ENCODE results near the gene C1orf53. TPM values are rescaled to one million over a fixed set of nuclear protein-coding genes. Genes with fewer than 3 reads are reported as not detected.
"Not testable (repeated sequence)": the region's sequence is repeated elsewhere in the genome, so short reads cannot be mapped to it uniquely, and the experiment has no call there.

Gene C1orf53
- total RNA-seq: 6.4 TPM

DNA sequence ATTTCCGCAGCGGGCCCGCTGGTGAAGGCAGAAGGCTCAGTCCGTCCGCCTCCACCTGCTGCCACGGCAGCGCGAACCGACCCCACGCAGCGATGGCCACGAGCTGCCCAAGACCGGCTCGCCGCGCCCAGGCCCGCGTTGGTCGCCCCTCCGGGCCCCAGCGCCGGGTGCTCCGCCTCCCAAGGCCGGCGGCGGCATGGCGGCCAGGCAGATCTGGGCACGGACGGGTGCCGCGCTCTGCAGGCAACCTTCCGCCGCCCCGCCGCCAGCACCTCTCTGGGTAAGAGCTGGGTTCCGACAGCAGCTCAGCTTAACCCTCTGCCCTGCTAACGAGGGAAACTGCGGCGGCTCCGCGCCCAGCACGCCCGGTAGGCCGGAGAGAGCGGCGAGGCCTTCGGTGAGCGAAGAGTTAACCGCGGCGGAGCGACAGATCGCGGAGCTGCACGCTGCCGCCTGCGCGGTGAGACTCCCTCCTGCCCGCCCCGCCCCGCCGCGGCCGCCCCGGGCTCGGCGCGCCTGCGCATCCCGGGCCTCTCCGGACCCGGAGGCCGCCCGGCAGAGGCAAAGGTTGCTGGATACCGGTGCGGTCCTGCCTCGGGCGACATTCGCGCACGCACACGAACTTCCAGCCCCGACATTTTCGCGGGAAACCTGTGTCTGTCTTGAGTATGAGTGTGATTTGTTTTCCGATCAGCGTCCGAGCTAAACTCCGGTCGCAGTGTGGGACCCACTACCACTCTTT, at the start of gene C1orf53:
Gene C1orf53, plus strand, starts transcription at position 177 of the 742 bp plus-strand sequence. Its CDS starts 20 bp downstream, at position 197.
- DNase-seq (ENCODE audit: low spot score): peak; percentile 84

DNA sequence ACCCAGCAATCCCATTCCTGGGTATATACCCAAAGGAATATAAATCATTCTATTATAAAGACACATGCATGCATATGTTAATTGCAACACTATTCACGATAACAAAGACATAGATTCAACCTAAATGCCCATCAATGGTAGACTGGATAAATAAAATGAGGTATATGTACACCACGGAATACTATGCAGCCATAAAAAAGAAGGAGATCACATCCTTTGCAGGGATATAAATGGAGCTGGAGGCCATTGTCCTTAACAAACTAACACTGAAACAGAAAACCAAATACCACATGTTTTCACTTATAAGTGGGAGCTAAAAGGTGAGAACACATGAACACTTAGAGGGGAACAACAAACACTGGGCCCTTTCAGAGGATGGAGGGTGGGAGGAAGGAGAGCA, 46.7 kb upstream of the C1orf53 start:
- DNase-seq (ENCODE audit: low spot score): not testable (repeated sequence)

DNA sequence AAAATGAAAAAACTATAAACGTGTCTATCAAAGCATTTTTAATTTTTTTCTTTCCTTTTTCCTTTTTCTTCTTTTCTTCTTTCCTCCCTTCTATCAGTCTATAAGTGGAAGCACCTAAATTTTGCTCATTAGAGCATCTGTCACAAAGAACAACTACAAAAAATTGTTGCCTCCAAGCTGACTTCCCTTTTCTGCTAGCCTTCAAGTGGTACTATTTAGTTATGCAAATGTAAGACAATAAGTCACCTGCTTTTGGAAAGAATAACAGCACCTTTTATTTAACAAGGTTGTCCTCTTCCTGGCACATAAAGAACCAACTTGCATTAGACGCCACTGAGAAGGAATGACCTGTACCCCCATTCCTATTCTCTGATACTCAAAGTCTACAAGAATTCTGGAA, 45.0 kb upstream of the C1orf53 start:
- DNase-seq (ENCODE audit: low spot score): no peak

DNA sequence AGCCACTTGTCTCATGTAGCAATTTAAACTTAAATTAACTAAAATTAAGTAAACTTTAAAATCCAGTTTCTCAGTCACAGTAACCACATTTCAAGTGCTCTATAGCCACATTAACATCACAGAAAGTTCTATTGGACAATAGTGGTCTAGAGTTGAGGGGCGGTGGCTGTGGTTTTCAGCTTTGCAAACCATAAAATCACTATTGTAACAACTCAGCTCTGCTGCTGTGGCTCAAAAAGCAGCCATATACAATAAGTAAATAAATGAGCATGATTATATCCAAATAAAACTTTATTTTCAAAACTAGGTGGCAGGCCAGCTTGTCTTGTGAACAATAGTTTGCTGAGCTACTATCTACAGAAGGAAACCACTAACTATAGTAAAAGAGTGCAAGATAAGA, 43.4 kb upstream of the C1orf53 start:
- no peak for DNase-seq (ENCODE audit: low spot score)

DNA sequence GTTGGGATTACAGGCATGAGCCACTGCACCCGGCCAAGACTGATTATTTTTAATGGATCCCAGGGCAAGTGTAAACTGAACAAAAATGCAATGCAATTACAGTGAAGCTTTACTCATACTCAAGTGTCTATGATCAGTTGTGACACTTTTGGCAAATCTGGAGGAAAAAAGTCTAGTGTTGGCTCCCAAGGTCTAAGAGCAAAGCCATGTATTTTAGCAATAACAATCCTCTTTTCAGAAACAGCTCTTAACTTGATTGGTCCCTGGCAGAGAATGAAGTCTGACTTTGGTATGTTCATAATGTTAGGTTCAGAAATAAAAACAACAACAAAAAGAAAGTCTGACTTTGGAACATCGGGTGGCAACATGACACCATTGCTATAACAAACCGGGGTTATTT, 40.2 kb upstream of the C1orf53 start:
- no peak for DNase-seq (ENCODE audit: low spot score)

DNA sequence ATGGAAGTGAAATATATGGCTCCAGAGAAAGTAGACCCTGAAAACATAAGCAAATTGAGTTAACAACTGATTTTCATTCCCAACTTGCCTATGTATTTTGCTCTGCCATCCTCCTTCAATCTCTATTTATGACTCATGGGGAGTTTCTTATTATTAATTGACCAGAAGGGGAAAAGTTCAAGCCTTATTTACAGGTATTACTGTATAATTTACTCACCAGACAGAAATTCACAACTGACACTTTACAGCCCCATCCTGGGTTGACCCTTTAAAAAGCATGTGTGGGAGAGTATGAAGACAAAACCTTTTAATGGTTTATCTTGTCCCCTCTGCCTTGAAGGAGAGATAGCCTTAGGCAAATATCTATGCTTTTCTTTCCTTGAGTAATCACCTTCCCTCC, 39.8 kb upstream of the C1orf53 start:
- DNase-seq (ENCODE audit: low spot score): no peak

DNA sequence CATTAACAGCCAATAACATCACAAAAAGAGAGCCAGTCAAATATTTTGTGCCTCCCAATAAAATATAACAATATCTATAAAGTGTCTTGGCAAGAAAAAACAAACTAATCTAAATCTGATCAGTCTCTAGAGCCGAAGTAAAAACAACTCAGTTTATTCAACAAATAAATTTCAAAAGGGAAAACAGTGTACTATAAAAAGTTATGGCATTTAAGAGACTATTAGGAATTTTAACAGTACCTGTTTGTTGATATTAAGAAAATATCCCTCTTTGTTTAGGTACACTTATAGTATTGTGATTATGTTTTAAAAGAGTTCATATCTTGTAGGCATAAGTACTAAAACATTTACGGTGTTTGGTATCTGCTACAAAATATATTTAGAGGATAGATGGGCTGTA, 36.6 kb upstream of the C1orf53 start:
- DNase-seq (ENCODE audit: low spot score): no peak

DNA sequence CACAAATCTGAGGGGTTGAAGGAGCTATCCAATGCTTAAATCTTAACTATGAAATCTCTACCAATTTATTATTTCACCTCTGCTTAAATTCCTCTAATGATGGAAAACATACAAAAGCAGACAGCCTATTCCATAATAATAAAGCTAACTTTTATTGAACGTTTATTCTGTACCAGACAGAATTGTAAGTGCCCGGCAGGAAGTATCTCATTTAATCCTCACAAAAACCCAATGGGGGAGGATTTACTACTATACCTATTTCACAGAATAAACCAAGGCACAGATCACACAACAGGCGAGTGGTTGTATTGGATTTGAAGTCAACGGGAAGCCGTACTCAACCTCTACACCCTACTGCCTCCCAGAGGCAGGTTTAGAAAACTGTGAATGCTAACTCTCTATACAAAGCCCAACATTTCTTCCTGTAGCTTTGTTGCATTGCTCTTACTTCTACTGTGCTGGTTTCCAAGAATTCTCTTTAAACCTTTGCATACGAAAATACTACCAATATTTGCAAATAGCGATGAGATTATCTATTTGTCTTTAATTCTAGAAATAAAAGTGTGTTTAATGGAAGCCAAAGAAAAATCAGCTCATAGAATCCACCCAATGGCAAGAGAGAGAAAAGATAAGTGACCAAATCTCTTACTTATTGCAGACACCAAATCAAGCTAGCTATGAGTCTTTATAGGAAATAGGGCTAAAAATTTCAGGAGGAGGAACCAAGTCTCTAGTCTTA, 33.5 kb upstream of the C1orf53 start:
- DNase-seq (ENCODE audit: low spot score): peak; percentile 39

DNA sequence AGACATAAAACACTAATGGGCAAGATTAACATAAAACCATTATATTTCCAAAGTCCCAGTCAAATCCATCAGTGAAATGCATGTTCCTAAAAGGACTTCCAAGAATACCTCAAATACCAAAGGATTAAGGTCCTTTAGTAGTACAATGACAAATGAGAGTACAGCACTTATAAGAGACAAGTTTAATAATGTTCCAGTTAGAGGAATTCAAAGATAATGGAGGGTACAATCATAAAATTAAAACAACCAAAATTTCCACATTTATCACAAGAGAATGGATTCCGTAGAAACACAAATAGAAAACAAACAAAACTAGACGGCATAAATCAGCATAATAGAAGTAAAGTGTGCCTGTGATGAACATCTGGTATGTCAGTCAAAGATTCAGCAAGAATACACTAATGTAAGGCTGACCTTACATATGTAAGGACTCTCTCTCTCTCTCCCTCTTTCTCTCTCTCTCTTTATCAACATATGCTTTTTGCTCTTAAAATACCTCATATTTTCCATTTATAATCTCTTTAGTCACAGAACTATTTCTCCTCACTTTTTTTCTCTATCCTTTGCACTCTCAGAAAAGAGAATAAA, 32.8 kb upstream of the C1orf53 start:
- DNase-seq (ENCODE audit: low spot score): no peak

DNA sequence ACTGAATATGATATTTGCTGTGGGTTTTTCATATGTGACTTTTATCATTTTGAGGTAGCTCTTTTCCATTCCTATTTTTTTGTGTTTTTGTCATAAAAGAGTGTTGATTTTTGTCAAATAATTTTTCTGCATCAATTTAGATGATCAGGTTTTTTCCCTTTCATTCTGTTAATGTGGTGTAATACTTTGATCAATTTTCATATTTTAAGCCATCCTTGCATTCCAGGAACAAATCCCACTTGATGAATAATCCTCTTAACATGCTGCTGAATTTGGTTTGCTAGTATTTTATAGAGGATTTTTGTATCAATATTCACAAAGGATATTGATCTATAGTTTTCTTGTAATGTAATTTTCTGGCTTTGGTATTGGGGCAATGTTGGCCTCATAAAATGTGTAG, 25.5 kb upstream of the C1orf53 start:
- DNase-seq (ENCODE audit: low spot score): no peak

DNA sequence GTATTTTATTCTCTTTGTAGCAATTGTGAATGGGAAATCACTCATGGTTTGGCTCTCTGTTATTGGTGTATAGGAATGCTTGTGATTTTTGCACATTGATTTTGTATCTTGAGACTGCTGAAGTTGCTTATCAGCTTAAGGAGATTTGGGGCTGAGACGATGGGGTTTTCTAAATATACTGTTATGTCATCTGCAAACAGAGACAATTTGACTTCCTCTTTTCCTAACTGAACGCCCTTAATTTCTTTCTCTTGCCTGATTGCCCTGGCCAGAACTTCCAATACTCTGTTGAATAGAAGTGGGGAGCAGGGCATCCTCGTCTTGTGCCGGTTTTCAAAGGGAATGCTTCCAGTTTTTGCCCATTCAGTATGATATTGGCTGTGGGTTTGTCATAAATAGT, 22.0 kb upstream of the C1orf53 start:
- DNase-seq (ENCODE audit: low spot score): not testable (repeated sequence)

DNA sequence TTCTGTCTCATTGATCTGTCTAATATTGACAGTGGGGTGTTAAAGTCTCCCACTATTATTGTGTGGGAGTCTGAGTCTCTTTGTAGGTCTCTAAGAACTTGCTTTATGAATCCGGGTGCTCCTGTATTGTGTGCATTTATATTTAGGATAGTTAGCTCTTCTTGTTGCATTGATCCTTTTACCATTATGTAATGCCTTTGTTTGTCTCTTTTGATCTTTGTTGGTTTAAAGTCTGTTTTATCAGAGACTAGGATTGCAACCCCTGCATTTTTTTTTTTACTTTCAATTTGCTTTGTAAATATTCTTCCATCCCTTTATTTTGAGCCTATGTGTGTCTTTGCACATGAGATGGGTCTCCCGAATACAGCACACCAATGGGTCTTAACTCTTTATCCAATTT, 20.2 kb upstream of the C1orf53 start:
- DNase-seq (ENCODE audit: low spot score): not testable (repeated sequence)

DNA sequence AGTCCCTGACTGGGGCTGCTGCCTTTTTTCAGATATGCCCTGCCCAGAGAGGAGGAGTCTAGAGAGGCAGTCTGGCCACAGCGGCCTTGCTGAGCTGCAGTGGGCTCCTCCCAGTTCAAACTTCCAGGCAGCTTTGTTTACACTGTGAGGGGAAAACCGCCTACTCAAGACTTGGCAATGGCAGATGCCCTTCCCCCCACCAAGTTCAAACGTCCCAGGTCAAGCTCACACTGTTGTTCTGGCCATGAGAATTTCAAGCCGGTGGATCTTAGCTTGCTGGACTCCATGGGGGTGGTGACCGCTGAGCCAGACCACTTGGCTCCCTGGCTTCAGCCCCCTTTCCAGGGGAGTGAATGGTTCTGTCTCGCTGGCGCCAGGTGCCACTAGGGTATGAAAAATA, 18.3 kb upstream of the C1orf53 start:
- DNase-seq (ENCODE audit: low spot score): peak; percentile 51

DNA sequence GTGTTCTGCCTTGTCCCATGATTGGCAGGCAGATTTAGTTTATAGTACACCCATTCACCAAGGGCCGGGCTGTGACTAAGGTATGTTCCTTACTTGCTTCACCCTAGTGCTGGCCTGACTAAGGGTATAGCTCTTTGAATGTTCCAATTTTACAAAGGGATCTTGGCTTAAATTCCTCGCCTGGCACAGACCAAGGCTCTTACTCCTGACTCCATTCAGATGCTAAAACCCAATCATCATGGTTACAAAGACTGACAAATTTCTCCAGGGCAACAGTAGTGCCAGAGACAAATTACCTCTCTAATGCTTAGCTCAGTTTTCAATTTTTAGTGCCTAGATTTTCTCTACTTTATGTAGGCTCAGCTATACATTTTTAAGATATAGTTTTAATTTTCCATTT, 11.5 kb upstream of the C1orf53 start:
- no peak for DNase-seq (ENCODE audit: low spot score)

DNA sequence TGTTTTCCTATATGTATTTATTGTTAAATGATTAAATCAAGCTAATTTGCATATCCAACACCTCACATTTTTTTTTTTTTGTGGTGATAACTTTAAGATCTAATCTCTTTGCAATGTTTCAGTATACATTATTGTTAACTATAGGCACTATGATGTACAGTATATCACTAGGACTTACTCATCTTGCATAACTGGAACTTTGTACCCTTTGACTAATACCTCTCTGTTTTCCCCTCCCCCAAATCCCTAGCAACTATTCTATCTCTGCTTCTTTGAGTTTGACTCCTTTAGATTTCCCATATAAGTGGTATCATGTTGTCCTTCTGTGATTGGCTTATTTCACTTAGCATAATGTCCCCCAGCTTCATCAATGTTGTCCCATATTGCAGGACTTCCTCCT, 9.7 kb upstream of the C1orf53 start:
- DNase-seq (ENCODE audit: low spot score): no peak

DNA sequence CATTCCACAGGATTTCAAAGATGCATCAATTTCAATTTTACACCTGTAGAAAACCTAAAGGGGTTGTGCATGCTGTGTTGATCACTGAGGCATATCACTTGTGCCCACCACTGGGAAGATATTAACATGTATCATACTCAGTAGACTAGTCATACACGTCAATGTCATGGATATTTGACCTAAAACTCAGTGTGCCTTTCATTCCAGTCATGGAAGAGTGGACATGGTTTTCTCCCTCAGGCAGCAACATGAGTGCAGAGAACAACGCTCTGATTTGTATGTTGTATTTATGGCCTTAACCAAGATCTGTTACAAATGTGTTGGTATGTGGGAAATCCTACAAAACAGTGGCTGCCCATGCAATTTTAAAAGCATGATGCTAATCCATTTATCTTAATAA, 6.1 kb upstream of the C1orf53 start:
- DNase-seq (ENCODE audit: low spot score): no peak

DNA sequence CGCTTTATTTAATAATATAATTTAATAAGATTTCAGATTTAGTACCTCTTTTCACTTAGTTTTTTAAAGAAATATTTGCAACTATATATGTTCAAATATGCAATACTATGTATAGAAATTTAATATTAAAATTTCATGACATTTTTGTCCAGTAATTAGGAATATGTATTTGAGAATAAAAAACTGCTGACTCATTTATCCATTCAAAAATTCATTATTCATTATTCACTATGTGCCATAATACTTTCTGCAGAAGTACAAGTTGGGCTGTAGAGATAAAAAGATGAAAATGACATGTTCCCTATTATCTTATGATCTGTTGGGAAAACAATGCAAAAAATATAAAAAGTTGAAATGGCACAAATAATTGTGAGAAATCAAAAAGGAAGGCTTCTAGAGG, 3.4 kb upstream of the C1orf53 start:
- DNase-seq (ENCODE audit: low spot score): no peak

DNA sequence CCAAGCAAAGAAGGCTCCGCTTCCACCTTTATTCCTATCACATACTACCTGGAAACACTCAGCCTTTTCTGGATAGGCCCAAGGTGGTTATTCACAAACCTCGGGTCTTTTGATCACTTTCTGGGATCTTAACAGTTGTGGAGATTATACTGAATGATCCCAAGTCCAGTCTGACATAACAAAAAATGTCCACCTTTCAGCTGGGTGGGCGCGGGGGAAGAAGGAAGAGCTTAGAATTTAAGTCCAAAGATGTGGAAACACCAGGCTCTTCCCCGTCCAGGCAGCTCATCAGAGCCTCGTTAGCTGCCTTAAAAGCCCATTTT, 338 bp upstream of the C1orf53 start:
- DNase-seq (ENCODE audit: low spot score): no peak

DNA sequence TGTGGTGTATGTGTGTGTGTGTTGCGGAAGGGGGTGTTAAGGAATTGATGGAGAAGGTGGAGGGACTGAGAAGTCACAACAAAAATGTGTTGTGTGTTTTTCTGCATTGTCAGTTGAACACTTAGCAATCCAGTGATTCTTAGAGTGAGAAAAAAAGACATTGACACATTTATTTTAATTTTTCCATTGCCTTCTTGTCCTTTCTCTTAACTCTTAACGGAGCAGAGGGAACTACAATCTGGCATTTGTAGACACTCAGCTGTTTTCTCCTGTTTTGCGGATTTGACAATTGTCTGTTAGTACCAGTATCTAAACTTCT, 725 bp downstream of the C1orf53 start:
- no peak for DNase-seq (ENCODE audit: low spot score)

DNA sequence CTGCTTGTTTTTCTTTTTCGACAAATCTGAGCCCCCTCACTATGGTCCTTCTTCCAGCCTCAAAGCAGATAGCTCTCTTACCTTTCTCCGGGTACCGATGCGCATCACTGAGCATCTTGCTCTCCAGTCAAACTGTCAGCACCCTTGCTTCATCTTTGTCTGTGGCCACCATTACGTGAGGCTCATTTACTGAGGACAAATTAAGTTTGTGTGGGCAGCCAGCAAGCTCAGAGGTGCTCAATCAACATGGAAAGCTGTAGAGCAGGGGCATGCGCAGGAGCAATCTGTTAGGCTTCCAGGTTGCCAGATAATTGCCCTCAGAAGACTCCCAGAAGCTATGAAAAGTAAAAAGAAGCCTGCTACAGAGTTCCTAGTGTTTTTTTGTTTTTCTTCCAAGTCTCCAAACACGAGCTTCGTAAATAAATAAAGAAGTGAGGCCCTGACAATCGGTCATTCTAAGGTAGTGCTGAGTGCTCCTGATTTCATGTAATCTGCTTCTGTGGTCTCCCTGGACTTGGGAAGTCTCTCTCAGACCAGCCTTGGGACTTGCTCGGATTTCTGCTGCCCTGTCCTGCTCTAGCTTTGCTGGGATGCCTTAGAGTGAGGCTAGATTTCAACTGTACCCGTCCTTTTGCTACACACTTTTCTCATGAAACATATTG, 1.8 kb downstream of the C1orf53 start:
- no peak for DNase-seq (ENCODE audit: low spot score)

DNA sequence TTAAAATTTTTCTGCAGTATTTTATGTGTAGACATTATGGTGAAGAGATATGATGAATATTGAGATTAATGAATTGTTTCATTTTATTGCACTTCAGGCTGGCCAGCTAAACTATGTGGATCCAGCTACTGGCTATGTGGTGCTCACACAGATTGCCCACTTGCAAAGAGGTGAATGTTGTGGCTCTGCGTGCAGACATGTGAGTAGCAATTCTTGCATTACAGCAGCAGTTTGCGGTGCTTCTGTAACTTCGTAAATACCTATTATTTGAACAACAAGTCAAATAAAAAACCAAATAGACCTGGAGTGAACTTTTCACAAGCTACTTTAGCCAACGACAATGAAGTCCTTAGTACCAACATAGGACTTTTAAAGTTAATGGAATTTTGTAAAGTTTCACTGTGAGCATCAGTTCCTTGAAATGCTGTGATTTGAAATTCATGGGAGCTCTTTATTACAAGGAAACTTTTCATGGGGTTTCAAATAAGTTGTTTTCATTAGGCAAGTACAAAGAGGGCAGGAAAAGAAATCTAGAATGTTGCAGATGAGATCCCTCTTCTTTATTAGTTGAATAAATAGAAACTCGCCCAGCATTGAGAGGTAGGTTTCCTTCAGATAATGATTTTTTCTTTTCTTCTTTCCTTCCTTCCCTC, 3.4 kb downstream of the C1orf53 start:
- DNase-seq (ENCODE audit: low spot score): no peak

DNA sequence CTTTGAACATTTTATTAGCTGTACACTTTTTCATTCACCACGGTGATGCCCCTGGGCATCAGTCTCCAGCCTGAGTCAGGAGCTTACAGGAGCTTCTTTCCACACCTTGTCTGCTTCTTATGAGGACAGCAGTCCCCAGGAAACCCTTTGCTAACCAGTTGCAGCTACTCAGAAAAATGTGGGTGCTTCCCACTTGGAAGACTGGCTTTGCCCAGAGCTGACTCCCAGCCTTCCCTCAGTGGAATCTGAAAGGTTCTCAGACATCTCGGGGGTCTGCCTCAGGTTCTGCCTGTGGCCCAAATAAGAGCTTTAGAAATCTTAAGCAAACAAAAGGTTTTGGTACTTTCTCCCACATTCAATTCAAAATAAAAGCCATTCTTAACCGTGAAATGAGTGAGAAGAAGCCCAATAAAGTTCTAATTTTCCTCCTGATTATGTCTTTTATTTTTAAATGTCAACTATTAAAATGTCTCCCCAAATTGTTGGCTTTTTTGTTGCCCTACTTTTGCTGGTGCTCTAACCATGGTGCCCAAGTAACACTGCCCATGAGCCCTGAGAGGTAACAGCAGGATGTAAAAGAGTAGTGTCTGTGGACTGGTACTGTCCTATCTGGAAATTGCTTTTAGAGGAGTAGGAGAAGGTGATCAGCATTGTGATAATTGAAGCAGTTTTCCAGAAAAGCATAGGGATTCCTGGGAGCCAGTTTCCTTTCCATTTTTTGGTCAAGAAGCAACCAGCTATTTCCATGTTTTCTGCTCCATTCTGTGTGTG, 5.6 kb downstream of the C1orf53 start:
- no peak for DNase-seq (ENCODE audit: low spot score)

Measured in mucosa of gallbladder (tissue), 1 donor.